Activated effector memory CD4-positive, alpha-beta T cell treated with anti-CD3 and anti-CD28 coated beads, Interleukin-2, amount 50 U/mL, for 16 hours (primary cell): Measurements from ENCODE around the gene HDAC10.
A peak's percentile ranks its signal among the peaks of the same experiment; 100 is the strongest.
"Not testable (repeated sequence)": the region's sequence is repeated elsewhere in the genome, so short reads cannot be mapped to it uniquely, and the experiment has no call there.

ENCODE experiments used
- DNase-seq: peaks from one replicate; pipeline ENCODE4 v3.0.0-alpha.2; 2020

HDAC10 gene

DNA sequence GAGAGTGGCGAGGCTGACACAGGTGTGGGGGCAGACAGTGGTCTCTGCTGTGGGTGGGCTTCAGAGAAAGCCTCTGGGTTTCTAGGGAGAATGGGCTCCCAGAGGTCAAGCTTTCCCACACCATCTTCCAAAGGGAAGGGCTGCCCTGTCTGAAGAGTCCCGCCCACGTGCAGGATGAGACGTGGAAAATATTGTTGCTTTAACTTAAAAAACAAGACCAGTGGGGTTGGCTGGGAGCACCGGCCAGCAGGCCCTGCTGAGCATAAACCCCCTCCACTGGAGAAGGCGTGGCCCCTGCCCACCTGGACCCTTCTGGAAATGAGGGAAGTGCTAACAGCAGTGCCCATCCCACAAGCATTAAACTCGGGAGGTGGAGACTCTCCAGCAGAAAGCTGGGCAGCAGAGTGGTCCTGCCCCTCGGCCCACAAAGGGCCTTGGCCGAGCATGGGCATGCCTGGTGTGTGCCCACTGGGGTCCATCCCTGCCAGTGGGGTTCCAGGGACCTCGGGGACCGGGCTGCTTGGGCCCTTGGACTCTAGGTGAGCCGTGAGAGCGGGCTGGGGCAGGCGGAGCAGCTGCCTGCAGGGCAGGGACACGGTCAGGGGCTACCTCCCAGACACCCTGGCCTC is 34.9 kb downstream of the HDAC10 start:
- no peak for DNase-seq

DNA sequence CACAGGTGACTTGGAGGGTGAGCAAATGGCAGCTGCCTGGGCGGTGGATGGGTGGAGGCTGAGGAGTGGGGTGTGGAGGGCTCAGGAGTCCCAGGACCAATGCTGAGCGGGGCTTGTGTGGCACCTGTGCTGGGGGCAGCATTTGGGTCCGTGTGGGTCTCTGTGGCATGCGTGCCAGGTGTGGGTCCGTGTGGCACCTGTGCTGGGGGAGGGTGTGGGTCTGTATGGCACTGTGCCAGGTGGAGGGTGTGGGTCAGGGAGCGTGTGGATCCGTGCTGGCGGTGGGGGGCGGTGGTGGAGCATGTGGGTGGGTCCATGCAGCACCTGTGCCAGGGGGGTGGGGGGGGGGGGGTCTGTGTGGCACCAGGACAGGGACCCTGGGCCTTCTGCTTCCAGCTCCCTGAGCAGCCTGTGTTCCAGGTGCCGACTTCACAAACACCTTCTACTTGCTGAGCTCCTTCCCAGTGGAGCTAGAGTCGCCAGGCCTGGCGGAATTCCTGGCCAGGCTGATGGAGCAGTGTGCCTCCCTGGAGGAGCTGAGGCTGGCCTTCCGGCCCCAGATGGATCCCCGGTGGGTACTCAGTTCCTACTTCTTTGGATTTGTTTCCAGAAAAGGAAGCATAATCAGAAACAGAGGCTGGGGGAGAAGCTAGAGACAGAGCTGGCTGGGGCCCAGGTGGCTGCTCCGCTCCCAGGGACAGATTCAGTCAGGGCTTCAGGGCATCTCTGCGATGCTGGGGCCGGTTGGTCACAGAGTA is 35.6 kb downstream of the HDAC10 start:
- no peak for DNase-seq

GRCh38 chr22:50213263-50213662 is 37.8 kb downstream of the HDAC10 start:
- DNase-seq: no peak

DNA sequence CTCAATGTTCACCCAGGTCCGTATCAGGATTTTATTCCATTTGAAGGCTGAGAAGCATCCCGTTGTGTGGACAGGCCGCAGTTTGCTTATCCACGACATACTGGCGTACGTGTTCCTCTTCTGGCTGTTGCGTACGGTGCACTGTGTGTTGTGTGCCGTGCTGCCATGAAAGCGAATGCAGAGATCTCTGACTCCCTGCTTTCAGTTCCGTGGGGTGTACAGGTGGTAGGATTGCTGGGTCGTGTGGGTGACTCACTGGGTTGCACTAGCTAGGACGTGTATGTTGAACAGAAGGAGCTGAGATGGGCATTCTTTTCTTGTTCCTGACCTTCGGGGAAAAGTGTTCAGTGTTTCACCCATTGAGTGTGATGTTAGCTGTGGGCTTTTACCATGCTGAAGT is 39.9 kb downstream of the HDAC10 start:
- DNase-seq: no peak

DNA sequence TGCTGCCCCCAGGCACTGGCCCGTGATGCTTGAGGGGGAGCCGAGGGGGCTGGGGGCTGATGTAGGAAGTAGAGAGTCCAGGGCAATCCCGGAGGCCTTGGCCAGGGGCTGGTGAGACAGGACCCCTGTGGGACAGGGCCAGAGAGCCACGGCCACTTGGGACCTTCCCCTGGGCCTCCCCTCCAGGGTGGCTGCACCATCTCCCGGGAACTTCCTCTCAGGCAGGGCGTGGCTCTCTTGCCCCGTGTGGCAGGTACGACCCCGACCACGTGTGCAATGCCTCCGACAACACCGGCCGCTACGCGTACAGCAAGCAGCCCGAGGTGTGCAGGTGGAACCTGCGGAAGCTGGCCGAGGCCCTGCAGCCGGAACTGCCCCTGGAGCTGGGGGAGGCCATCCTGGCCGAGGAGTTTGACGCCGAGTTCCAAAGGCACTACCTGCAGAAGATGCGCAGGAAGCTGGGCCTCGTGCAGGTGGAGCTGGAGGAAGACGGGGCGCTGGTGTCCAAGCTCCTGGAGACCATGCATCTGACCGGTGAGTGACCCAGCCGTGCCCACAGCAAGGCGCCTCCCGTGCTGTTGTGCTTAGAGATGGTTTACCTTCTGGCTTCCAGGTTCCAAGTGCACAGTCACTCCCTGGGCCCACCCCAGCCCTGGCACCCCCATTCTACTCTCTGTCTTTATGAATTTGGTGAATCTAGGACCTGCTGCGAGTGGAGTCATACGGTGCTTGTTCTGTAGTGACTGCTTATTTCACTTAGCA is 40.5 kb downstream of the HDAC10 start:
- no peak for DNase-seq

GRCh38 chr22:50209893-50210292 is 41.2 kb downstream of the HDAC10 start:
- DNase-seq: peak; percentile 86

- no peak for DNase-seq
Measured at GRCh38 chr22:50208939-50209892, 41.8 kb downstream of the HDAC10 start.

- DNase-seq: no peak
Measured at GRCh38 chr22:50208430-50208938, 42.6 kb downstream of the HDAC10 start.

DNA sequence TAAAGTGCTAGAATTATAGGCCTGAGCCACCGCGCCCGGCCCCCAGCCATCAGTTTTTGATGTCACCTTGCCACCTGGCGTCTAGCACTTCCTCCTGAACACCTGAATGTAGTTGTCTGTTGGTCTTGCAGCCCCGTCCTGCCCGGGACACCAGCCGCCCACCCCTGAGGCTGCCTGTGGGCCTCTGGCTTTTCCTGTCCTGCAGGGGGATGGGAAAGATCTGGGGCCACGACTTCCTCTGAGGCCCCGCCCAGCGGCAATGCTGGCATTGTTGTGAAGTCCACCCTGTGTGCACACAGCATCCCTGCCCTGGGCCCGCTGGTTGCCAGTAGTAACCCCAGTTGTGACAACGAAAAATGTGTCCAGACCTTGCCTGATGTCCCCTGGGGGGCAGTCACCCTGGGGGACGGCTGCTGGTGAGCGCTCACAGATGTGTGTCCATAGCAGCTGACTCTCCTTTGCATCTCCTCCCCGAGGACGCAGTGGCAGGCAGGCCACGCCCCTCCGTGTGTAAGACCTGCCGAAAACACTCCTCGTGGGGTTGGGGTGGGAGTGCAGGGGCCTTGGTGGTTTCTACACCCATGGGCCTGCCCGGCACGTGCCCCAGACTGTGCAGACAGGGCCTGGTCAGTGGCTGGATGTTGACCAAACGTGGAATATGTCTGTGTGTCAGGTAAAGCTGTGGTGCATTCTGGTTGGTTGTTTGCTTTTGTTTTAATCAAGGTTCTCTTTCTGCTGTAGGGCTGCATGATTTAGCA is 43.5 kb downstream of the HDAC10 start:
- DNase-seq: no peak

- no peak for DNase-seq
Measured at GRCh38 chr22:50206599-50206998, 44.5 kb downstream of the HDAC10 start.

DNA sequence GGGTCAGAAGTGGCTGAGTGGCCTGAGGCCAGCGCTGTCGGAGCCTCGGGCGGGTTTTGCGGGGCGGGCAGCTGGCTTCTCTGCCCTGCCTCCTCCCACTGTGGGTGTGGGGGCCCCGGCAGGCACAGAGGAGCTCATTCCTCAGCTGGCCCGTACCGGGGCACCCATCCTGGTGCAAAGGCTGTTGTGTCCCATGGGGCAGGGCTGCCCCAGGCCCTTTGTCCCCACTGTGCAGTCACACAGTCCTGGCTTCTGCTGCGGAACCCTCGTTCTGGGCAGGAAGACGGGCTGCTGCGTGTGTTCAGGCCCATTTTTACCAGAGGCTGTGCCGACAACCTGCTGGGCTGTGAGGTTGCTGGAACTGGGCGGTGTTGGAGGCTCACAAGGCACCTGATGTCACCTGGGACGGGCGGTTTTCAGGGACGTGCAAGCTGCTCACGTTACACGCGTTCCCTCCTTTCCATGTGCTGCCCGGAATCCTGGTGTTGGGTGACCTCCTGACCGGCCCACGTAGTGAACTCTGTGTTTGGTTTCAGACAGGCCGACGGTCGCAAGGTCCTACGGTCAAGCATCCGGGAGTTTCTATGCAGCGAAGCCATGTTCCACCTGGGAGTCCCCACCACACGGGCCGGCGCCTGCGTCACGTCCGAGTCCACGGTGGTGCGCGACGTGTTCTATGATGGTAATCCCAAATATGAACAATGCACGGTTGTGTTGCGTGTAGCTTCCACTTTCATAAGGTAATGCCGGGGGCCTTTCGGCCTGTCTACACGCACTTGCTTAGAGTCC is 45.1 kb downstream of the HDAC10 start:
- DNase-seq: no peak

- not testable (repeated sequence) for DNase-seq
Measured at GRCh38 chr22:50204998-50205397, 46.1 kb downstream of the HDAC10 start.

DNA sequence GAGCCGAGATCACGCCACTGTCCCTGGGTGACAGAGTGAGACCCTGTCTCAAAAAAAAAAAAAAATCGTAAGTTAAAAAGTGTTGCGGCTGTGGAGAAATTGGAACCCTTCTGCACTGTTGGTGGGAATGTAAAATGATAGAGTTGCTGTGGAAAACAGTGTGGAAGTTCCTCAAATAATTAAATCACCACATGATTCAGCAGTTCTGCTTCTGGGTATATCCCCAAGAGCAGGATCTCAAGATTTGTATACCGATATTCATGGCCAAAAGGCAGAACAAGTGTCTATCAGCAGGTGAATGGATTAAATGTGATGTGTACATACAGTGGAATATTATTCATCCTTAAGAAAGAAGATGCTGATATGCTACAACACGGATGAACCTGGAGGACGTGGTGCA is 46.5 kb downstream of the HDAC10 start:
- no peak for DNase-seq

GRCh38 chr22:50203288-50203687 is 47.8 kb downstream of the HDAC10 start:
- DNase-seq: no peak

DNA sequence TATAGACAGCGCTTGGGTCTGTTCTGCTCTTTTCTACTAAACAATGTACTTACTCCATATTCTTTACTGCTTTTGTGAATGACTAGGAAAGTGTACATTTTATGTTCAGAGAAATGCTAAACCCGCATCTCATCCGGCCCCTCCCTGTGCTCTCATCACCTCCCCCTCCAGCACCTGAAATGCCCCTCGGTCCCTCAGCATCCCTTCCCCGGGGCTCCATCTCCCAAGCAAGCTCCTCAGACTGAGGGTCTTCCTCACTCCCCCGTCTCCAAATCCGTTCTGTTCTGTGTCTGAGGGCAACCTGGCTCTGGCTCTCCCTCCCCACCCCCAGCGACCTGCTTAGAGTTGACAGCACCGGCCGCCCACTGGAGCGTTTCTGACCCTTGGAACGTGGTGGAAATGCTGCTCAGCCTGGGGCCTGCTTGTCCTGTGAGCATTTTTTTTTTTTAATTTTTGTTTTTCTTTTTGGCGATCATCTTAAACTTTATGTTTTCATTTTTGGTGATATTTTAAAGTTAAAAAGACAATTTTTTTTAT is 48.9 kb downstream of the HDAC10 start:
- DNase-seq: no peak

DNA sequence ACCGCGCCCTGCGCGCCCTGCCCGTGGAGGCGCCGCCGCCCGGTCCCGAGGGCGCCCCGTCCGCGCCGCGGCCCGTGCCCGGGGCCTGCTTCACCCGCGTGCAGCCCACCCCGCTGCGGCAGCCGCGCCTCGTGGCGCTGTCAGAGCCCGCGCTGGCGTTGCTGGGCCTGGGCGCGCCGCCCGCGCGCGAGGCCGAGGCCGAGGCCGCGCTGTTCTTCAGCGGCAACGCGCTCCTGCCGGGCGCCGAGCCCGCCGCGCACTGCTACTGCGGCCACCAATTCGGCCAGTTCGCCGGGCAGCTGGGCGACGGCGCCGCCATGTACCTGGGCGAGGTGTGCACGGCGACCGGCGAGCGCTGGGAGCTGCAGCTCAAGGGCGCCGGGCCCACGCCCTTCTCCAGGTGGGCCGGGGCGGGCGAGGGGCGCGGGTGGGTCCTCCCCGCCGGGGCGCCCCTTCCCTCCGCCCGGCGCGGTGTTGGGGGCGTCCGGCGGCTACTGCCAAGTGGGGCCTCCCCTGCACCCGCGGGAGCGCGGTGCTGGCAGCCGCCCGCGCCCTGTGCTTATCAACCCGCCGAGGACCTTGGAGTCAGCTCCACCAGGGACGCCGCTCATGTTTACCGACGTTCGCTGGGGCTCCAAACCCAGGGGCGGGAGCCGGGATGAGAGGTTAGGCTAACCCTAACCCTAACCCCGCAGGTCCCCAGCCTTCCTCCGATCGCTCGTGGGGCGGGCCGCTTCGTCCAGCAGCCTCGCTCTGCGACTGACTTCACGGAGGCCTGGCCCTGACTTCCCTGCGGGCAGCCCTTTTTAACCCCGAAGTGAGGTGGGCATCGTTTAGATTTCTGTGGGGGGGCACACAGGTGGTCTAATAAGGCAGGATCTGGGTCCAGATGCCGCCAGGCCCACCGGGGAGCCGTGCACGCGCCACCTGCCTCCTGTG is 49.6 kb downstream of the HDAC10 start:
- DNase-seq: no peak

- peak; percentile 96 for DNase-seq
Measured at GRCh38 chr22:50200461-50201190, 50.4 kb downstream of the HDAC10 start, which contains the start of gene SELENOO. TSS of gene SELENOO (plus strand) at chr22:50201011. CDS start at chr22:50201037, 26 bp downstream.

DNA sequence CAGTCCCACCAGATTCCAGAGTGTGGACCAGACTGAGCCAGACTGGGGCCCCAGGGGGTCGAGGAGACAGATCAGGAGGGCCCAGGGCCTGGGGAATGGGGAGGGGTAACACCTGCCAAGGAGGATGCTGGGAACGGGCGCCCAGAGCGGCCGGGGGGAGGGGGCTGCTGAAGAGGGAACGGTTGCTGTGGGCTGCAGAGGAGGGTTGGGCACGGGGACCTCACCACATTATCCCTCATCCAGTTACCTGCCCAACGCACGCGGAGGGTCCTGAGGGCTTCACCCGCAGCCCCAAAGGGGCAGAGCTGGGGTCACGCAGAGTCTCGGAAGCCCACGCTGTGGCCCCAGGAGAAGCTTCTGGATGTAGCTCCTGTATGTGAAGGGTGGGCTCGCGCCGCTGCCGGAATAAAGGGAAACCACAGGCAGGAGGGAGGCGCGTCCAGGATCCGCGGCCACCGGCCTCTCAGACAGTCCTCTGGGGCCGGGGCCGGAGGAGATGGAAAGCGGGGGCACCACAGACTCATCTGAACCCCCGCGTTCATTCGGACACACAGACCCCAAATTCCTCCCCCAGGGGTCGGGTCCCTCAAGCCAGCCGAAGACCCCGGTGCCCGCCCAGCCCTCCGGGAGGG is 51.1 kb downstream of the HDAC10 start:
- no peak for DNase-seq
